Measurements from ENCODE around the gene WWOX.

DNA sequence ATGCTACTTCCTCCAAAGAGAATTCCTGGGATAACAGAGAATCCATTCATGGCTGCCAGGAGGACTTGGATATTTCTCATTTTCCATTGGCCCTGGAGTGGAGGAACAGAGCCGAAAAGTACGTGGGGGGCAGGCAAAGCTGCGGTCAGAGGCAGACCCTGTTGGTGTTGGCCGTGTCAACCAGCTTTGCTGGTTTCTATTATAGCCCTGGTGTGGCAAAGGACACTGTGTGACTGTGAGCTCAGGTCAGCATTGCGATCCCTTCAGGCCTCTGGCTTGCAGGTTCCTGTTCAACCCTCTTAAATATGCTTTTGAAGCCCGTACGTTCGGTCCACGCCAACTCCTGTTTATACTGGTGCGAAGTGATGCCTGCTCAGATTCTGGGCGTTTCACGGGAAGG, 904.9 kb downstream of the WWOX start:
- TF ChIP-seq SIN3A (IDR thresholded peaks at IDR 0.05; ENCODE audit: borderline replicate concordance, insufficient read depth, low read length) (no peak), POLR2AphosphoS5 (IDR thresholded peaks at IDR 0.05; ENCODE audit: low read depth, low read length) (no peak), TAF1 (IDR thresholded peaks at IDR 0.05; ENCODE audit: borderline replicate concordance, insufficient read depth, low read length) (no peak)
- TF ChIP-seq, protein P1, sequence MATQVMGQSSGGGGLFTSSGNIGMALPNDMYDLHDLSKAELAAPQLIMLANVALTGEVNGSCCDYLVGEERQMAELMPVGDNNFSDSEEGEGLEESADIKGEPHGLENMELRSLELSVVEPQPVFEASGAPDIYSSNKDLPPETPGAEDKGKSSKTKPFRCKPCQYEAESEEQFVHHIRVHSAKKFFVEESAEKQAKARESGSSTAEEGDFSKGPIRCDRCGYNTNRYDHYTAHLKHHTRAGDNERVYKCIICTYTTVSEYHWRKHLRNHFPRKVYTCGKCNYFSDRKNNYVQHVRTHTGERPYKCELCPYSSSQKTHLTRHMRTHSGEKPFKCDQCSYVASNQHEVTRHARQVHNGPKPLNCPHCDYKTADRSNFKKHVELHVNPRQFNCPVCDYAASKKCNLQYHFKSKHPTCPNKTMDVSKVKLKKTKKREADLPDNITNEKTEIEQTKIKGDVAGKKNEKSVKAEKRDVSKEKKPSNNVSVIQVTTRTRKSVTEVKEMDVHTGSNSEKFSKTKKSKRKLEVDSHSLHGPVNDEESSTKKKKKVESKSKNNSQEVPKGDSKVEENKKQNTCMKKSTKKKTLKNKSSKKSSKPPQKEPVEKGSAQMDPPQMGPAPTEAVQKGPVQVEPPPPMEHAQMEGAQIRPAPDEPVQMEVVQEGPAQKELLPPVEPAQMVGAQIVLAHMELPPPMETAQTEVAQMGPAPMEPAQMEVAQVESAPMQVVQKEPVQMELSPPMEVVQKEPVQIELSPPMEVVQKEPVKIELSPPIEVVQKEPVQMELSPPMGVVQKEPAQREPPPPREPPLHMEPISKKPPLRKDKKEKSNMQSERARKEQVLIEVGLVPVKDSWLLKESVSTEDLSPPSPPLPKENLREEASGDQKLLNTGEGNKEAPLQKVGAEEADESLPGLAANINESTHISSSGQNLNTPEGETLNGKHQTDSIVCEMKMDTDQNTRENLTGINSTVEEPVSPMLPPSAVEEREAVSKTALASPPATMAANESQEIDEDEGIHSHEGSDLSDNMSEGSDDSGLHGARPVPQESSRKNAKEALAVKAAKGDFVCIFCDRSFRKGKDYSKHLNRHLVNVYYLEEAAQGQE (IDR thresholded peaks at IDR 0.05; ENCODE audit: insufficient read depth in 1 of 2, low read depth in 2 of 2, low read length in 2 of 2) = no peak
